ENCODE data around the gene PEAR1.

DNA sequence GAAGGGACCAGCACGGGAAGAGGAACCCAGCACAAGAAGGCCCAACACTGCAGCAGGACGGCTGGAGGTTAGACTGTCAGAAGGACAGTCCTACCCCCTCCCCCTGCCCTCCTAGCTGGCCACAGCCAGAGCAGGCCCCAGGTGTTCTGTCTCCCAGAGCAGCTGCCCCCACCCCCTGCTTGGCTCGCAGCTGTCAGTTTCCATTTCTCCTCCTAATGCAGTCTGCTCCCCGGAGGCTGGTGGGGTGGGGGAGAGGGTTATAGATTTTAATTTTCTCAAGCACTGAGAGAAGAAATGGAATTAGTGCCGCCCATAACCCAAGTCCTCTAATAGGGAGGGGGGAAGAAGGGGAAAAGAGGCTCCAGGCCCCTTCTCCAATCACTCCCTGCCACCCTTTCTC is 13.0 kb upstream of the PEAR1 start:
- no peak for TF ChIP-seq CTCF (IDR thresholded peaks at IDR 0.05; ENCODE audit: borderline replicate concordance, extremely low read depth, low read length, poor library complexity, severe bottlenecking)
- no peak for TF ChIP-seq EZH2 (IDR thresholded peaks at IDR 0.05; ENCODE audit: borderline replicate concordance, low read depth, low read length, severe bottlenecking)
